ENCODE results near the gene ZCWPW1. TPM values are rescaled to one million over a fixed set of nuclear protein-coding genes. Genes with fewer than 3 reads are reported as not detected.

Gene ZCWPW1
- total RNA-seq, 1 experiment from 2014 or later, result 7.4 TPM

DNA sequence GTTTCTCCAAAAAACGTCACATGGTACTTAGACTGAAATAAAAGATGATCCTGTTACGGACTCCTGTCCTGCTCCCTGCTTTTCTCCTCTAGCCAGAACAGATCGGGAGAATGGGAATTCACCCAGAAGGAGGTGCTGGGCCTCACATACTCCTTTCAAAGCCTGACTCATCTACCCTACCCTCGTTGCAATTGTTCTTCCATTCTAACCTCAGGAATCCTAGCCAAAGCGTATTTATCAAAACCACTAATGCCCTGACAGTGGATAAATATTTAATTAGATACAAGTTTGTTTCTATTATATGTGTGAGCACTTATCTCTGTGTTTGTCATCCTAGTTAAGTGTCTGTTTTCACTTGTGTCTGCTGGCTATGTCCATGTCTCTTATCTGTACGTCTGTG lies 21.7 kb downstream of the ZCWPW1 start:
- Histone ChIP-seq H3K4me1 (replicated peaks; ENCODE audit: insufficient read depth) (no peaks in the 10 kb centered on the region), H3K27me3 (ENCODE audit: insufficient read depth, low read depth) (no peaks in the 10 kb centered on the region), H3K79me2 (ENCODE audit: low read depth) (no peaks in the 10 kb centered on the region), H3K4me3 (no peak overlapping the region), H3K9me3 (ENCODE audit: insufficient read depth, low read depth) (no peaks in the 10 kb centered on the region), H4K20me1 (ENCODE audit: insufficient read depth) (no peaks in the 10 kb centered on the region), H3K4me2 (no peak overlapping the region), H3F3A (ENCODE audit: insufficient read depth, low read depth) (no peaks in the 10 kb centered on the region), H3K27ac (no peak overlapping the region), H2AFZ (no peak overlapping the region), H3K9me2 (ENCODE audit: insufficient read depth) (no peaks in the 10 kb centered on the region), H3K36me3 (ENCODE audit: low read depth) (no peaks in the 10 kb centered on the region)
- ChIA-PET POLR2A (ENCODE audit: unreplicated experiment) (interaction anchor here (0.6 kb wide), 1 partner anchor 206 kb away, joined by 4 read pairs; no protein-coding TSS in a partner anchor), CTCF (interaction anchor here (0.5 kb wide), 1 partner anchor 969 kb away, joined by 3 read pairs; no protein-coding TSS in a partner anchor)
- TF ChIP-seq CTCF (conservative IDR thresholded peaks at IDR 0.05) (no peak), EZH2 (IDR thresholded peaks at IDR 0.05; ENCODE audit: low read depth) (no peak)
- intact Hi-C loops (cut with micrococcal nuclease; ENCODE audit: unreplicated experiment), result loop anchor here (1.0 kb wide), 1 partner anchor 274 kb away; no protein-coding TSS in a partner anchor
- BruUV-seq (replicated peaks), result no TSS peak
- DNase-seq, result no peak

- no TSS peak for BruUV-seq (replicated peaks)
- intact Hi-C loops (cut with micrococcal nuclease; ENCODE audit: unreplicated experiment), result no loop called here
- no peaks in the 10 kb centered on the region for H3K27me3 ChIP-seq (ENCODE audit: insufficient read depth, low read depth)
- no peak for DNase-seq
- H4K20me1 ChIP-seq (ENCODE audit: insufficient read depth), result no peaks in the 10 kb centered on the region
- no peak overlapping the region for H3K4me3 ChIP-seq
- TF ChIP-seq CTCF (conservative IDR thresholded peaks at IDR 0.05) (no peak), EZH2 (IDR thresholded peaks at IDR 0.05; ENCODE audit: low read depth) (no peak)
- H3K9me3 ChIP-seq (ENCODE audit: insufficient read depth, low read depth), result no peaks in the 10 kb centered on the region
- H2AFZ ChIP-seq, result no peak overlapping the region
- POLR2A ChIA-PET (ENCODE audit: unreplicated experiment), result interaction anchor here (0.7 kb wide), 1 partner anchor 265 kb away, joined by 4 read pairs; no protein-coding TSS in a partner anchor
- H3K4me1 ChIP-seq (replicated peaks; ENCODE audit: insufficient read depth), result no peaks in the 10 kb centered on the region
- H3F3A ChIP-seq (ENCODE audit: insufficient read depth, low read depth), result no peaks in the 10 kb centered on the region
- CTCF ChIA-PET, result no interaction called here
- no peak overlapping the region for H3K4me2 ChIP-seq
- H3K9me2 ChIP-seq (ENCODE audit: insufficient read depth), result no peaks in the 10 kb centered on the region
- H3K79me2 ChIP-seq (ENCODE audit: low read depth), result no peaks in the 10 kb centered on the region
- H3K27ac ChIP-seq, result no peak overlapping the region
- no peaks in the 10 kb centered on the region for H3K36me3 ChIP-seq (ENCODE audit: low read depth)
Observed at GRCh38 chr7:100402241-100402640, 26.3 kb downstream of the ZCWPW1 start.

GRCh38 chr7:100401811-100402210 lies 26.7 kb downstream of the ZCWPW1 start:
- no peaks in the 10 kb centered on the region for H4K20me1 ChIP-seq (ENCODE audit: insufficient read depth)
- H3K4me2 ChIP-seq, result no peak overlapping the region
- no peaks in the 10 kb centered on the region for H3K27me3 ChIP-seq (ENCODE audit: insufficient read depth, low read depth)
- no peaks in the 10 kb centered on the region for H3K79me2 ChIP-seq (ENCODE audit: low read depth)
- H2AFZ ChIP-seq, result no peak overlapping the region
- H3K4me1 ChIP-seq (replicated peaks; ENCODE audit: insufficient read depth), result no peaks in the 10 kb centered on the region
- ChIA-PET CTCF (no interaction called here), POLR2A (ENCODE audit: unreplicated experiment) (no interaction called here)
- TF ChIP-seq CTCF (conservative IDR thresholded peaks at IDR 0.05), result no peak
- no peak for TF ChIP-seq EZH2 (IDR thresholded peaks at IDR 0.05; ENCODE audit: low read depth)
- intact Hi-C loops (cut with micrococcal nuclease; ENCODE audit: unreplicated experiment), result no loop called here
- no peak for DNase-seq
- H3K27ac ChIP-seq, result no peak overlapping the region
- H3F3A ChIP-seq (ENCODE audit: insufficient read depth, low read depth), result no peaks in the 10 kb centered on the region
- no peak overlapping the region for H3K4me3 ChIP-seq
- no TSS peak for BruUV-seq (replicated peaks)
- no peaks in the 10 kb centered on the region for H3K9me2 ChIP-seq (ENCODE audit: insufficient read depth)
- H3K9me3 ChIP-seq (ENCODE audit: insufficient read depth, low read depth), result no peaks in the 10 kb centered on the region
- H3K36me3 ChIP-seq (ENCODE audit: low read depth), result no peaks in the 10 kb centered on the region
